NCI-H748 treated with DMSO at 0.1 percent for 48 hours (cell line): ENCODE results near the gene BABAM2.

Source experiments
- DNase-seq: peaks from one replicate; lab custom pipeline; 2025; lab: John Stamatoyannopoulos, UW

Gene BABAM2

GRCh38 chr2:28380219-28380618 is 489.7 kb downstream of the BABAM2 start:
- DNase-seq: no peak

GRCh38 chr2:28381225-28382180 is 491.0 kb downstream of the BABAM2 start:
- no peak for DNase-seq

- DNase-seq: no peak
Observed at GRCh38 chr2:28382755-28383154, 492.2 kb downstream of the BABAM2 start.

GRCh38 chr2:28387082-28387960 is 496.8 kb downstream of the BABAM2 start:
- no peak for DNase-seq
